Stomach (tissue), 4 donors: ENCODE measurements around the gene QSER1.

ENCODE experiments used
- CTCF ChIP-seq, 7 experiments: fragments of 450-650 bp in 4 of 7; fragments of 200-600 bp in 3 of 7; sonication (generic) in 3 of 7; IDR thresholded peaks; one replicate each; pipeline ENCODE4 v1.5.1; 2016 to 2019; ENCODE audit warnings: antibody characterized with exemption in 7 of 7, control low read depth in 2 of 7, mild to moderate bottlenecking in 1 of 7
- EP300 ChIP-seq: sonication (generic); formaldehyde crosslinking; IDR thresholded peaks from one replicate; pipeline ENCODE4 v1.6.1; 2017; ENCODE audit warnings: antibody characterized with exemption
- POLR2A ChIP-seq, 4 donors: fragments of 450-650 bp; IDR thresholded peaks; one replicate each; pipeline ENCODE4 v1.6.1; 2016; ENCODE audit warnings: antibody characterized with exemption in 4 of 4, control low read depth in 2 of 4, mild to moderate bottlenecking in 1 of 4, moderate library complexity in 1 of 4
- POLR2AphosphoS5 ChIP-seq, 3 donors: sonication (generic); formaldehyde crosslinking; IDR thresholded peaks; one replicate each; pipeline ENCODE4 v1.6.1; 2016; ENCODE audit warnings: antibody characterized with exemption in 3 of 3

GRCh38 chr11:32891657-32892354 lies 805 bp upstream of the QSER1 start:
- TF ChIP-seq CTCF (IDR thresholded peaks at IDR 0.05) = no peak
- no peak for TF ChIP-seq POLR2AphosphoS5 (IDR thresholded peaks at IDR 0.05)
- TF ChIP-seq POLR2A (IDR thresholded peaks at IDR 0.05) = no peak
- TF ChIP-seq EP300 = no peak
